GM19238 (cell line): Measurements from ENCODE around the gene UBFD1.
"Not testable (repeated sequence)": the region's sequence is repeated elsewhere in the genome, so short reads cannot be mapped to it uniquely, and the experiment has no call there.

Experiments
- DNase-seq: peaks from one replicate; pipeline ENCODE4 v3.0.0; 2011; ENCODE audit warnings: low spot score; ENCODE audit not compliant: insufficient read length

The UBFD1 gene

GRCh38 chr16:23566724-23567123 lies 9.2 kb downstream of the UBFD1 start:
- DNase-seq: no peak

- no peak for DNase-seq
Measured at GRCh38 chr16:23567602-23568001, 10.1 kb downstream of the UBFD1 start.

GRCh38 chr16:23570992-23571632 lies 13.6 kb downstream of the UBFD1 start:
- no peak for DNase-seq

GRCh38 chr16:23571895-23572294 lies 14.4 kb downstream of the UBFD1 start:
- no peak for DNase-seq

- no peak for DNase-seq
Measured at GRCh38 chr16:23572394-23572793, 14.9 kb downstream of the UBFD1 start.

GRCh38 chr16:23573817-23574216 lies 16.3 kb downstream of the UBFD1 start:
- DNase-seq: no peak

GRCh38 chr16:23575834-23576233 lies 18.3 kb downstream of the UBFD1 start:
- DNase-seq: no peak

GRCh38 chr16:23577493-23577892 lies 20.0 kb downstream of the UBFD1 start:
- no peak for DNase-seq

GRCh38 chr16:23578101-23578830 lies 20.7 kb downstream of the UBFD1 start:
- DNase-seq: no peak

- DNase-seq: no peak
Measured at GRCh38 chr16:23579371-23579770, 21.8 kb downstream of the UBFD1 start.

- DNase-seq: no peak
Measured at GRCh38 chr16:23580391-23580790, 22.9 kb downstream of the UBFD1 start.

GRCh38 chr16:23581764-23582163 lies 24.2 kb downstream of the UBFD1 start:
- no peak for DNase-seq

GRCh38 chr16:23583271-23583670 lies 25.7 kb downstream of the UBFD1 start:
- DNase-seq: not testable (repeated sequence)

- DNase-seq: no peak
Measured at GRCh38 chr16:23584186-23585076, 26.9 kb downstream of the UBFD1 start.

GRCh38 chr16:23587726-23588125 lies 30.2 kb downstream of the UBFD1 start:
- no peak for DNase-seq

- no peak for DNase-seq
Measured at GRCh38 chr16:23590181-23590580, 32.7 kb downstream of the UBFD1 start.

GRCh38 chr16:23594186-23594585 lies 36.7 kb downstream of the UBFD1 start:
- no peak for DNase-seq

- DNase-seq: no peak
Measured at GRCh38 chr16:23595246-23595950, 37.9 kb downstream of the UBFD1 start.

GRCh38 chr16:23595951-23596720 lies 38.6 kb downstream of the UBFD1 start, which contains the start of gene NDUFAB1:
Gene NDUFAB1, minus strand, starts transcription at chr16:23596316. Its CDS starts 26 bp downstream, at chr16:23596290.
- peak; percentile 91 for DNase-seq

GRCh38 chr16:23597003-23597756 lies 39.7 kb downstream of the UBFD1 start:
- no peak for DNase-seq
